K562 (cell line): ENCODE data around the gene TBC1D25.

Experiments used
- ATF1 ChIP-seq, 2 experiments: fragments of 450-650 bp in 1 of 2; IDR thresholded peaks; 2 replicates each; pipeline ENCODE4 v1.6.1; 2016; ENCODE audit warnings: missing compliant biosample characterization in 1 of 2, missing genetic modification characterization in 1 of 2
- ATF3 ChIP-seq, 2 experiments: fragments of 450-650 bp in 1 of 2; sonication (generic) in 1 of 2; formaldehyde crosslinking in 1 of 2; IDR thresholded peaks in 1 of 2; conservative IDR thresholded peaks in 1 of 2; 2 replicates each; pipeline versions ENCODE4 v1.6.1 to v1.8.1; 2016 to 2023; ENCODE audit warnings: mild to moderate bottlenecking in 2 of 2, moderate library complexity in 2 of 2, inconsistent platforms in 1 of 2, missing genetic modification reagents in 1 of 2
- HCFC1 ChIP-seq: IDR thresholded peaks from 2 replicates; pipeline ENCODE4 v1.6.1; 2012; ENCODE audit warnings: low read depth, low read length, improper control_type of control experiment
- HDAC2 ChIP-seq: fragments of 450-650 bp; IDR thresholded peaks from 2 replicates; pipeline ENCODE4 v1.6.1; 2016; ENCODE audit warnings: mild to moderate bottlenecking
- JUND ChIP-seq, 2 experiments: IDR thresholded peaks; 2 replicates in 1 of 2; 3 replicates in 1 of 2; pipeline ENCODE4 v1.6.1; 2011; ENCODE audit warnings: borderline replicate concordance in 2 of 2, low read depth in 2 of 2, low read length in 2 of 2, improper control_type of control experiment in 1 of 2, missing biosample characterization in 1 of 2, missing genetic modification characterization in 1 of 2, missing genetic modification reagents in 1 of 2
- MAFF ChIP-seq: IDR thresholded peaks from 2 replicates; pipeline ENCODE4 v1.6.1; 2012; ENCODE audit warnings: low read length, improper control_type of control experiment
- POLR2A ChIP-seq: fragments of 450-650 bp; conservative IDR thresholded peaks from 2 replicates; pipeline ENCODE4 v1.6.1; 2016
- RAD21 ChIP-seq, 2 experiments: fragments of 250-450 bp in 1 of 2; fragments of 450-650 bp in 1 of 2; sonication (Bioruptor Pico) in 1 of 2; formaldehyde crosslinking in 1 of 2; IDR thresholded peaks in 1 of 2; conservative IDR thresholded peaks in 1 of 2; 2 replicates each; pipeline versions ENCODE4 v1.4.0 to v1.8.0; 2020 to 2022; ENCODE audit warnings: mild to moderate bottlenecking in 2 of 2, moderate library complexity in 1 of 2
- SIN3B ChIP-seq: fragments of 450-650 bp; IDR thresholded peaks from 2 replicates; pipeline ENCODE4 v1.6.1; 2017; ENCODE audit warnings: low read depth, mild to moderate bottlenecking, moderate library complexity
- TAF1 ChIP-seq: IDR thresholded peaks from 2 replicates; pipeline ENCODE4 v1.6.1; 2011; ENCODE audit warnings: mild to moderate bottlenecking, low read length, moderate library complexity; ENCODE audit not compliant: insufficient read depth, control insufficient read depth, severe bottlenecking; ENCODE audit errors: extremely low read depth
- TF ChIP-seq, protein P1 (sequence below), 3 experiments: IDR thresholded peaks in 2 of 3; conservative IDR thresholded peaks in 1 of 3; 2 replicates each; pipeline ENCODE4 v1.5.1; 2011 to 2012; ENCODE audit warnings: low read length in 3 of 3, mild to moderate bottlenecking in 3 of 3, control low read depth in 2 of 3, improper control_type of control experiment in 1 of 3, inconsistent platforms in 1 of 3, low read depth in 1 of 3, mixed read lengths in 1 of 3, moderate library complexity in 1 of 3; ENCODE audit not compliant: insufficient read depth in 2 of 3

DNA sequence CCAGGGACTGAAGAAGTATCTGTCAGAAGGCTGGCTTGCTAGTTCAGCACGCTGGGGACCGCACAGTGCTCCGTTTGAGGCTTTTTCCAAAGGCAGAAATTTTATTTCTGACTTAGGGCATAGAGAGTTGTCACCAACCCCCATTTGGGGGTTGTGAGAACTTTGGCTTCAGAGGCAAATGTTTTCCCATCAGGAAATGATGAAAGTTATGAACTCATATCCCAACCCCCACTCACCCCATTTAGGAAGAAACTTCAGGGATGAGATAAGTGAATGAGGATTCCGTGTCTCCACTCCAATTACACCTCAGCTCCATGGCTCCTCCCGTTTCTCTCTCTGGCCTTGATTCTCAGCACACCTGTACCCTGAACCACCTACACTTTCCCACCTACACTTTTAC, 53.5 kb downstream of the TBC1D25 start:
- no peak for TF ChIP-seq ATF3 (IDR thresholded peaks at IDR 0.05)
- no peak for TF ChIP-seq ATF3 (CRISPR knock-in tag; conservative IDR thresholded peaks at IDR 0.05)
- no peak for TF ChIP-seq ATF1 (CRISPR knock-in tag; IDR thresholded peaks at IDR 0.05)
- no peak for TF ChIP-seq ATF1 (tag; IDR thresholded peaks at IDR 0.05)
- TF ChIP-seq HCFC1, result no peak
- TF ChIP-seq, protein P1, sequence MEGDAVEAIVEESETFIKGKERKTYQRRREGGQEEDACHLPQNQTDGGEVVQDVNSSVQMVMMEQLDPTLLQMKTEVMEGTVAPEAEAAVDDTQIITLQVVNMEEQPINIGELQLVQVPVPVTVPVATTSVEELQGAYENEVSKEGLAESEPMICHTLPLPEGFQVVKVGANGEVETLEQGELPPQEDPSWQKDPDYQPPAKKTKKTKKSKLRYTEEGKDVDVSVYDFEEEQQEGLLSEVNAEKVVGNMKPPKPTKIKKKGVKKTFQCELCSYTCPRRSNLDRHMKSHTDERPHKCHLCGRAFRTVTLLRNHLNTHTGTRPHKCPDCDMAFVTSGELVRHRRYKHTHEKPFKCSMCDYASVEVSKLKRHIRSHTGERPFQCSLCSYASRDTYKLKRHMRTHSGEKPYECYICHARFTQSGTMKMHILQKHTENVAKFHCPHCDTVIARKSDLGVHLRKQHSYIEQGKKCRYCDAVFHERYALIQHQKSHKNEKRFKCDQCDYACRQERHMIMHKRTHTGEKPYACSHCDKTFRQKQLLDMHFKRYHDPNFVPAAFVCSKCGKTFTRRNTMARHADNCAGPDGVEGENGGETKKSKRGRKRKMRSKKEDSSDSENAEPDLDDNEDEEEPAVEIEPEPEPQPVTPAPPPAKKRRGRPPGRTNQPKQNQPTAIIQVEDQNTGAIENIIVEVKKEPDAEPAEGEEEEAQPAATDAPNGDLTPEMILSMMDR (IDR thresholded peaks at IDR 0.05 in 2 of 3, conservative IDR thresholded peaks at IDR 0.05 in 1 of 3; ENCODE audit: insufficient read depth in 2 of 3, low read depth in 1 of 3, low read length in 3 of 3), result no peak
- no peak for TF ChIP-seq SIN3B
- TF ChIP-seq RAD21 (CRISPR knock-in tag; conservative IDR thresholded peaks at IDR 0.05 in 1 of 2, IDR thresholded peaks at IDR 0.05 in 1 of 2), result no peak
- no peak for TF ChIP-seq HDAC2
- no peak for TF ChIP-seq TAF1
- TF ChIP-seq POLR2A, result no peak
- no peak for TF ChIP-seq JUND (IDR thresholded peaks at IDR 0.05; ENCODE audit: borderline replicate concordance, low read depth, low read length)
- TF ChIP-seq JUND (tag; IDR thresholded peaks at IDR 0.05; ENCODE audit: borderline replicate concordance, low read depth, low read length), result no peak
- TF ChIP-seq MAFF, result no peak
